GM18520 (cell line): ENCODE measurements around the gene NYAP2.

Source experiments
- ATAC-seq: cut with Tn5 transposase; IDR thresholded peaks from one replicate; pipeline ENCODE4 v1.9.1; 2021; ENCODE audit not compliant: unreplicated experiment

The NYAP2 gene

GRCh38 chr2:225479386-225479785, 79.9 kb downstream of the NYAP2 start:
- no peak for ATAC-seq

- no peak for ATAC-seq
Observed at GRCh38 chr2:225484751-225485150, 85.2 kb downstream of the NYAP2 start.

GRCh38 chr2:225486236-225486635, 86.7 kb downstream of the NYAP2 start:
- no peak for ATAC-seq

- ATAC-seq: no peak
Observed at GRCh38 chr2:225487878-225488416, 88.4 kb downstream of the NYAP2 start.

GRCh38 chr2:225488743-225489142, 89.2 kb downstream of the NYAP2 start:
- ATAC-seq: no peak

GRCh38 chr2:225493420-225494099, 94.0 kb downstream of the NYAP2 start:
- ATAC-seq: no peak

- no peak for ATAC-seq
Observed at GRCh38 chr2:225494100-225494459, 94.6 kb downstream of the NYAP2 start.

- no peak for ATAC-seq
Observed at GRCh38 chr2:225495706-225496105, 96.2 kb downstream of the NYAP2 start.

- no peak for ATAC-seq
Observed at GRCh38 chr2:225496568-225496967, 97.1 kb downstream of the NYAP2 start.

- ATAC-seq: no peak
Observed at GRCh38 chr2:225497166-225497565, 97.7 kb downstream of the NYAP2 start.

GRCh38 chr2:225501022-225501421, 101.5 kb downstream of the NYAP2 start:
- no peak for ATAC-seq

GRCh38 chr2:225502971-225503370, 103.5 kb downstream of the NYAP2 start:
- no peak for ATAC-seq

- ATAC-seq: no peak
Observed at GRCh38 chr2:225510796-225511195, 111.3 kb downstream of the NYAP2 start.

GRCh38 chr2:225512469-225512868, 113.0 kb downstream of the NYAP2 start:
- no peak for ATAC-seq

GRCh38 chr2:225512876-225513540, 113.5 kb downstream of the NYAP2 start:
- no peak for ATAC-seq

GRCh38 chr2:225515033-225515432, 115.5 kb downstream of the NYAP2 start:
- ATAC-seq: no peak

- ATAC-seq: no peak
Observed at GRCh38 chr2:225526760-225527390, 127.4 kb downstream of the NYAP2 start.

GRCh38 chr2:225531559-225531958, 132.0 kb downstream of the NYAP2 start:
- ATAC-seq: no peak

GRCh38 chr2:225532096-225532495, 132.6 kb downstream of the NYAP2 start:
- ATAC-seq: no peak

- no peak for ATAC-seq
Observed at GRCh38 chr2:225534037-225534436, 134.5 kb downstream of the NYAP2 start.

GRCh38 chr2:225534697-225535096, 135.2 kb downstream of the NYAP2 start:
- ATAC-seq: no peak

- ATAC-seq: no peak
Observed at GRCh38 chr2:225536036-225536435, 136.5 kb downstream of the NYAP2 start.
